ENCODE data around the gene MCIDAS.

MCIDAS gene

DNA sequence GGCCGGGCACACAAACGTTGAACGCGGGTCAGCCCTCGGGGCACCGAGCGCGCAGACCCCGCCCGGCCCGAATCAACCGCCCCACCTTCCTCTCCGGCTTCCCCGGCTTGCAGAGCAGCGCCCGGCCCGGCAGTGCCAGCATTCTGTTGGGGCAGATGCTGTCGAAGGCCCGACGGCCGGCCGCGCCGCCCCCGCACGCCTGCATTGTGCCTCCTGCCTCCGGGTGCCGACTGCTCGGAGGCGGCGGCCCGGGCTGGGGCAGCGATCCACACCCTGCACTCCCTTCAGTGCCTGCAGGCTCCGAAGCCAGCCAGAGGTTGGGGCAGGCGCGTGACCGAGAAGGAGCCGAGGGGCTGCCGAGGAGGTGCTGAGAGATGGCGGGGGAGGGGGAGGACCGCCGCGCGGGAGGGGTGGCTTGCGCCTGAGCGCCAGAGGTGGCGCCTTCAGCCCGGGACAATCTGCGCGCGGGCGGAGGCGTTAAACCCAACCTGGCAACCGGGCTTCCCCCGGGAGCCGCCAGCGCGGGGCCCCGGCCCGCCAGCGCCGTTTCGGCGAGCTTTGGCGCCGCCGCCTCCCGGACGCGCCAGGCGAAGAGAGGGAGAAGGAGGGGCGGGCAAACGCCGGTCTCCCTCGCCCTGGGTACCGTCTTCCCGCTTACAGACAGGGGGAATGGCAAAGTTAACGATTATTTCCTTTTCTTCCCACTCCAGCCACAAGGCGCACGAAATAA lies at the start of gene MCIDAS:
MCIDAS (minus strand) TSS at position 382 of the 730 bp plus-strand sequence; CDS start at position 205, 177 bp downstream.
- in situ Hi-C loops (cut with HindIII; ENCODE audit: low pct_unique_long_range_greater_than_20kb, low sequenced_read_pairs), result no loop called here
- peak; percentile 89 to 93 for DNase-seq (ENCODE audit: low read depth in 1 of 2, low spot score in 1 of 2)
- no peak for TF ChIP-seq JUND (IDR thresholded peaks at IDR 0.05; ENCODE audit: low read depth)

DNA sequence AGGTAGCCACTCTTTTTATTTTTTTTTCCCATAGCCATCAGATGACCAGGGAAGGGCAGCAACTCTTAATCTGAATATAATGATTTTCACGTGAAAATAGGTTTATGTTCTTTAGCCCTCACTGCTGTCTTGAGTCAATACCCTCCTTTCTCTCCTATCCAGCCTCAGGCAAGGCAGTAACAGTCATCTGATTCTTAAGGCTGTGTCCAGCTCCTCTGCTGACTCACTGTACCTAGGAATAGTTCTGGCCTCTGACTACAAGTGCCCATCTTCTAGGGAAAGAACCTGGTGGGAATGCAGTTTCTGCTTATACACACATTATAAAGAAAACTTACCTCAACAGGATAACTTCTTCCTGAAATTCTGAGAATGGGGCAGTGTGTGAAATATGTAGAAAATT lies 49.7 kb upstream of the MCIDAS start:
- no peak for TF ChIP-seq JUND (IDR thresholded peaks at IDR 0.05; ENCODE audit: low read depth)
- in situ Hi-C loops (cut with HindIII; ENCODE audit: low pct_unique_long_range_greater_than_20kb, low sequenced_read_pairs), result no loop called here
- DNase-seq (ENCODE audit: low read depth in 1 of 2, low spot score in 1 of 2), result no peak

DNA sequence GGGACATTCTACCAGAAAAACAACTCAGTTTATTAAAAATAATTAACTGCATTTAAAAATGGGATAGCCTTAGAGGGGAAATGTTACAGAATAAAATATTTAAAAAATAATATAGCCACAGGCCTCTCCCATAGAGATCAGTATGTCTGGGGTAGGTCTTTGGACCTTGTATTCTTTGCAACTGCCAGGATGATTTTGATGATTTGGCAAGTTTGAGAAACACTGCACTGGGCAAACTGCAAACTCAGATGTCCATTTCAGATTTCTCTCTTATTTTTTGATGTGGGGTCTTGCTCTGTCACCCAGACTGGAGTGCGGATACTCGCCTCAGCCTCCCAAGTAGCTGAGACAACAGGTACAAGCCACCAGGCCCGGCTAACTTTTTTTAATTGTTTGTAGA lies 31.2 kb upstream of the MCIDAS start:
- TF ChIP-seq JUND (IDR thresholded peaks at IDR 0.05; ENCODE audit: low read depth), result no peak
- in situ Hi-C loops (cut with HindIII; ENCODE audit: low pct_unique_long_range_greater_than_20kb, low sequenced_read_pairs), result no loop called here
- no peak for DNase-seq (ENCODE audit: low read depth in 1 of 2, low spot score in 1 of 2)

DNA sequence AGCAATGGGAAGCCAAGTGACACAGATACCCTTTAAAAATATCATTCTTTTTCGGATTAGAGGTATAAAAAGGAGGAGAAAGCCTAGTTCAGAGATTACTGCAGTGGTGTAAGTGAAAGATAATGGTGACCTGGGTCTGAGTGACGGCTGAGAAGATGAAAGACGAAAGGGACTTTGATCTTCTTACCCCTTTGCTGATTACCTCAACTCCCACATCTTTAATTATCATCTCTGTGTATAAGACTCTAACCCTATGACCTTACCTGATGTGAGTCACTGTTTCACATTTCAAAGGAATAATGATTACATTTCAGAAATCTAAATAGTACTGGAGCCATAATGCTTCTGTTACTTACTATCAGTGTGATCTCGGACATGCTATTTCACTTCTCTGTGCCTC lies 27.7 kb upstream of the MCIDAS start:
- no peak for TF ChIP-seq JUND (IDR thresholded peaks at IDR 0.05; ENCODE audit: low read depth)
- in situ Hi-C loops (cut with HindIII; ENCODE audit: low pct_unique_long_range_greater_than_20kb, low sequenced_read_pairs), result no loop called here
- DNase-seq (ENCODE audit: low read depth in 1 of 2, low spot score in 1 of 2), result no peak

DNA sequence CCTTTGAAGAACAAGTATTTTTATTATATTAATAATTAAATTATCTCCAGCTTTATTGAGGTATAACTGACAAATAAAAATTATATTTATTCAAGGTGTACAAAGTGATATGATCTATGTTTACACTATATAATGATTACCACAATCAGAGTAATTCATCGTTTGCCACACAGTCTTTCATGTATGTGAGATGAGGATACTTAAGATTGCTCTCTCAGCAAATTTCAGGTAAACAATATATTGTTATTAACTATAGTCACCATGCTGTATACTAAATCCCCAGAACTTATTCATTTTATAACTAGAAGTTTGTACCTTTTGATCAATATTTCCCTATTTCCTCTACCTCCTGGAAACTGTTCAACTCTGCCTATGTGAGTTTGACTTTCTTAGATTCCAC lies 22.9 kb upstream of the MCIDAS start:
- in situ Hi-C loops (cut with HindIII; ENCODE audit: low pct_unique_long_range_greater_than_20kb, low sequenced_read_pairs), result no loop called here
- DNase-seq (ENCODE audit: low read depth in 1 of 2, low spot score in 1 of 2), result no peak
- TF ChIP-seq JUND (IDR thresholded peaks at IDR 0.05; ENCODE audit: low read depth), result no peak

DNA sequence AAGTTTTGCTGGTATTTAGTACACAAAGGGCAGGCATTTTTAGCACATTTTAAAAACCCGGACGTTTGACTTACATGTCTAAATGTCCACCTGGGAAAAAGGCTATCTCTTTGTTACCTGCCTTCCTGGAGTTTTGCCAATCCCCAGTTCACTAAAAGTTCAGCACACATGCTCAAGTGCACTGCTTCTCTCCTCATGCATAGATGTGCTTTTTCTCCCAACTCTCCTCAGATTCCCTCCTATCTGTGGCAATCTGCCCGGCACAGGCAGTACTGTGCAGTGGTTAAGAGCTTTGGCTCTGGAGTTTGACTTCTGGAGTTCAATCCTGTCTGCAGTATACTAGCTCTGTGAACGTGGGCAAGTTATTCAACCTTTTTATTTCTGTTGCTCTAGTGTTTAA lies 14.6 kb upstream of the MCIDAS start:
- in situ Hi-C loops (cut with HindIII; ENCODE audit: low pct_unique_long_range_greater_than_20kb, low sequenced_read_pairs), result no loop called here
- DNase-seq (ENCODE audit: low read depth in 1 of 2, low spot score in 1 of 2), result peak in 1 of 2 experiments; percentile 80
- no peak for TF ChIP-seq JUND (IDR thresholded peaks at IDR 0.05; ENCODE audit: low read depth)

DNA sequence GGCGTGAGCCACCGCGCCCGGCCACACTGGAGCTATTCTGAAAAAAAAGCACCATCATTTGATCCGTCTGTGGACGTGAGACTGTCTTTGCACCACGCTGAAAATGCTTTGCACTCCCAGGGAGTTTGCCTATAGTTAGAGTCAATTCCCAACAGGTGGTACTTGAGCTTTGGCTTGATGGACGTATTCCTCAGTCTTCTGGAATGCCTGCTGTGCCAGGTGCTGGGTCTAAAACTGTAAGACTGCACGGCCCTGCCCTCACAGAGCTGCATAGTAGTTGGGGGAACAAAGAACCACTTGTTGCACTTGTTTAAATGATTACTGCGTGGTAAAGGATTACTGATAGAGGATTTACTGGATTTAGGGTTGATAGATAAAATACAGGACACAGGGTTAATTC lies 9.7 kb upstream of the MCIDAS start:
- in situ Hi-C loops (cut with HindIII; ENCODE audit: low pct_unique_long_range_greater_than_20kb, low sequenced_read_pairs), result no loop called here
- DNase-seq (ENCODE audit: low read depth in 1 of 2, low spot score in 1 of 2), result no peak
- TF ChIP-seq JUND (IDR thresholded peaks at IDR 0.05; ENCODE audit: low read depth), result no peak

DNA sequence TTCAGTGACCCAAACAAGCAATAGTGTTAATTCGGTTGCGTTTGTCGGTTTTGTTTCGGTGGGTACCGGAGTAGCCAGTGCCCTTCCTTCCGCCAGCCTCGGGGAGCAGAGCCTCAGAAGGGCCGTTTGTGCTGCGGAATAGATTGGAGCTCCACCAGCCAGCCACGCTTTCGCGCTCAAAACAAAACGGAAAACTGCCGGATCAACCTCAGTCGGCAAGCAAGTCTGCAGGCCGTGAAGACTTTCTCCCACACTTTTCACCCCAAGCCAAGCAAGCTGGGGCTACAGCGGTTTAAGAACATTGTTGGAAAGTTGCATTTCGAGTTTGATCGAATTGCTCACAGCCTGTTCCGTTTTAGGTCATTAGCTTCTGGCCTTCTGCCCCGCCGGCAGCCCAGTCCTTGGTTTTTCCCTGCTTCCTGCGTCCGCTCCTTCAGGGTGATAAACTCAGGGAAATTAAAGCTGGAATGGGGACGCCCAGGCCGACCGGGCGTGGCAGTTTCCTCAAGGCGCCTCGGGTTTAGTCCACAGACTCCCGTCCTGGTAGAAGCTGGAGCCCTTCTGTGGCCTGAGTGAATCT lies 7.1 kb upstream of the MCIDAS start:
- in situ Hi-C loops (cut with HindIII; ENCODE audit: low pct_unique_long_range_greater_than_20kb, low sequenced_read_pairs), result no loop called here
- peak in 1 of 2 experiments; percentile 64 for DNase-seq (ENCODE audit: low read depth in 1 of 2, low spot score in 1 of 2)
- TF ChIP-seq JUND (IDR thresholded peaks at IDR 0.05; ENCODE audit: low read depth), result no peak

DNA sequence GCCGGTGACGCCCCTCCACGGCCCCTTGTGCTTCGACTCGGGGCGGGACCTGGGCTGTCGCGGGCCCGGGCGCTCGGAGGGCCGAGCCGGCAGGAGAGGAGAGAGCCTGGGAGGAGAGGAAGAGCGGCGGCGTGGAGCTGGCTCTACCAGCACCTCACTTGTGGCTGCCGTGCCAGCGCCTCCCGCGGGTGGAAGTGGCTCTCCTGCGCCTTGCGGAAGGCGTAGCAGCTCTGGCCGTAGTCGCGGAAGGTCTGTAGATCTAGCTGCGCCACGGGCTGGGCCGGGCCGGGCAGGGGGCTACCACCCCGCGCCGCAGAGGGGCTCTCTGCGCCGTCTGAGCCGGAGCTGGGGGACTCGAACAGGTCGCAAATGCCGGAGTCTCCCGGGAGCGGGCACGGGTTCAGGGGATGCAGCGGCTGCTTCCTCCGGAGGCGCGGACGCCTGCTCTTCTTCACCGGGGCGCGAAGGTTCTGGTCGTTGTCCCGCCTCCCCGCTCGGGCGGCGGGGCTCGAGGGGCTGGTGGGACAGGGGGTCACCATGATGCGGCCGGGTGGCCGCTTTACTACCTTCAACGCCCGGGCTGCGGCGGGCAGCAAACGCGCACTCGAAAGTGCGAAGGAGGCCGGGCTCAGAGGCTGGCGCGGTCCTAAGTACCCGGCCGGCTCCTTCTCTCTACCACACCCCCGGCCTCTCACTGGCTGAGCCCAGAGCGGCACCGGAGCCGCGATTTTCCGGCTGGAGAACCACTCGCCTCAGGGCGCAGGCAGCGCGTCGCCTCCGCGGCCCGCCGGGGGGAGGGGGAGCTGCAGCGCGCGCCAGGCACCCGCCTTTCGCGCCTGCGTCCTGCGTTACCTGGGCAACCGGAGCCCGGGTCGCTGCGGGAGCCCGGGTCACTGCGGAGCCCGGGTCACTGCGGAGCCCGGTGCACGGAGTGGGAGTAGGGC lies 6.1 kb upstream of the MCIDAS start, which contains the start of gene CCNO:
CCNO (minus strand) TSS at position 624 of the 944 bp plus-strand sequence; CDS start at position 539, 85 bp downstream.
- in situ Hi-C loops (cut with HindIII; ENCODE audit: low pct_unique_long_range_greater_than_20kb, low sequenced_read_pairs), result no loop called here
- peak; percentile 93 to 97 for DNase-seq (ENCODE audit: low read depth in 1 of 2, low spot score in 1 of 2)
- TF ChIP-seq JUND (IDR thresholded peaks at IDR 0.05; ENCODE audit: low read depth), result no peak

DNA sequence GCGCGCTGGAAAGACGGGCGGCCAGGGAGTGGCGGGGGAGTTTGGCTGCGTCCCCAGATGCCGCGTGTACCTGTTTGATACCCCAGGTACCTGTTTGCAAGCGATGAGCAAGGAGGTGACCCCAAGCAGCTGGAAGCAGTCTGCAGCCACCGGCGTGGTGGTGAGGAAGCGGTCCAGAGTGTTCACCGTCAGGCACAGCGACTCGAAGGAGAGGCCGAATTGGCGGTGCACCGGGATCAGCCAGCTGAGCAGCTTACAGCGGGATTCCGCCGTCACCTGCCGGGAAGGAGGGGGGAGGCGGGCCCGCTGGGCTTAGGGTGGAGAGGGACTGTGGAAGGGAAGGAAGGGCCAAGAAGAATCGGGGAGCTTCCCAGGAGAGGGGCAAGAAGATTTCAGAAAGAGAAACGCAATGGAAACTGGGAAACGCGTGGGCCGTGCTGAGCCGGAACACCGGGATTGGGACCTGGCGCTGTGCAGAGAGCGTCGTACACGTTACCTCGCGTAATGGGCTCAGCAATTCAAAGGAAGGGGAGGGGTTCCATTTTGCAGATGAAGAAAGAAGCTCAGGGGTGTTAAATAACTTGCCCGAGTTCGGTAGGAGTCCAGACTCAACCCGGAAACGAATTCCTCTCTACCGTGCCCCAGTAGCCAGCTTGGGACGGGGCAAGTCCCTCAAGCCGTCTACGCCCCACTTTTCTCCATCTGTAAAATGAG lies 5.3 kb upstream of the MCIDAS start:
- in situ Hi-C loops (cut with HindIII; ENCODE audit: low pct_unique_long_range_greater_than_20kb, low sequenced_read_pairs), result no loop called here
- peak; percentile 68 to 82 for DNase-seq (ENCODE audit: low read depth in 1 of 2, low spot score in 1 of 2)
- no peak for TF ChIP-seq JUND (IDR thresholded peaks at IDR 0.05; ENCODE audit: low read depth)

DNA sequence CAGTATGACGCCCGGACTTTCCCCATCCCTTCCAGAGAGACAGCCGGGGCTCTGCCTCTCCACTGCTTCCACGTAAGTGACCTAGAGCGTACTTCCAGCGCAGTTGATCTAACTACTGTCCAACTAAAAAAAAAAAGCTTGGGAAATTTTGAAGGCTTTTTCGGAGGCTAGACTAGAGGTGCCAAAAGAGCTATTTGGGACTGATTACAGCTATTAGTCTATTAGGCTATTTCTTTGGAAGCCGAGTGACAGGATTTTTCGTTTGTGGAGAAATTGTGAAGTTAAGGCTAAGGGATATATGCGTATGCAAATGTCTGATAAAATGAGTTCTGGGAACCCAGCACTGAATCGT lies 4.8 kb upstream of the MCIDAS start:
- no peak for DNase-seq (ENCODE audit: low read depth in 1 of 2, low spot score in 1 of 2)
- TF ChIP-seq JUND (IDR thresholded peaks at IDR 0.05; ENCODE audit: low read depth), result no peak
- in situ Hi-C loops (cut with HindIII; ENCODE audit: low pct_unique_long_range_greater_than_20kb, low sequenced_read_pairs), result no loop called here
